Keratinocyte (primary cell): Measurements from ENCODE around the gene EFCAB13. TPM values are rescaled to one million over a fixed set of nuclear protein-coding genes. Genes with fewer than 3 reads are reported as not detected.

ENCODE experiments used
- DNase-seq: peaks from one replicate; pipeline ENCODE4 v3.0.0-alpha.2; 2011; ENCODE audit warnings: low read depth, missing footprints, low spot score
- FAIRE-seq: peaks from 2 replicates; lab custom pipeline; 2011; peaks lifted over from hg19 to GRCh38; lab: Jason Lieb, UNC
- H2AFZ ChIP-seq: 2 replicates; pipeline ENCODE4 v1.6.0; 2012; ENCODE audit warnings: low read length, control low read depth, inconsistent platforms; ENCODE audit not compliant: control insufficient read depth
- H3K27ac ChIP-seq: 2 replicates; pipeline ENCODE4 v1.5.1; 2011; ENCODE audit warnings: low read length; ENCODE audit not compliant: control insufficient read depth, insufficient read depth
- H3K27me3 ChIP-seq: 3 replicates; pipeline ENCODE4 v1.6.0; 2011; ENCODE audit warnings: low read length; ENCODE audit not compliant: control insufficient read depth, insufficient read depth; ENCODE audit errors: extremely low read depth
- H3K36me3 ChIP-seq, 2 experiments: 2 replicates in 1 of 2; 3 replicates in 1 of 2; pipeline ENCODE4 v1.5.1; 2011; ENCODE audit warnings: low read length in 2 of 2, mild to moderate bottlenecking in 1 of 2; ENCODE audit not compliant: control insufficient read depth in 2 of 2, insufficient read depth in 2 of 2; ENCODE audit errors: extremely low read depth in 1 of 2
- H3K4me1 ChIP-seq: 3 replicates; pipeline ENCODE4 v1.5.1; 2011; ENCODE audit warnings: low read length; ENCODE audit not compliant: control insufficient read depth, insufficient read depth; ENCODE audit errors: extremely low read depth
- H3K4me2 ChIP-seq: 3 replicates; pipeline ENCODE4 v1.6.0; 2011; ENCODE audit warnings: low read depth, low read length; ENCODE audit not compliant: control insufficient read depth, insufficient read depth; ENCODE audit errors: extremely low read depth
- H3K4me3 ChIP-seq, 3 experiments: fragments of 200-600 bp in 1 of 3; sonication (generic) in 1 of 3; 2 replicates in 2 of 3; 3 replicates in 1 of 3; pipeline ENCODE4 v1.5.1; 2011 to 2016; ENCODE audit warnings: low read length in 3 of 3, mild to moderate bottlenecking in 3 of 3, control low read depth in 2 of 3, inconsistent platforms in 1 of 3, low read depth in 1 of 3, mixed read lengths in 1 of 3, mixed run types in 1 of 3, moderate library complexity in 1 of 3; ENCODE audit not compliant: control insufficient read depth in 2 of 3, insufficient read depth in 2 of 3; ENCODE audit errors: extremely low read depth in 1 of 3
- H3K79me2 ChIP-seq: 2 replicates; pipeline ENCODE4 v1.6.0; 2012; ENCODE audit warnings: low read length; ENCODE audit not compliant: control insufficient read depth, insufficient read depth
- H3K9ac ChIP-seq: 3 replicates; pipeline ENCODE4 v1.6.0; 2011; ENCODE audit warnings: low read length; ENCODE audit not compliant: control insufficient read depth, insufficient read depth; ENCODE audit errors: extremely low read depth
- H3K9me1 ChIP-seq: 3 replicates; pipeline ENCODE4 v1.6.0; 2011; ENCODE audit warnings: low read length; ENCODE audit not compliant: control insufficient read depth, insufficient read depth; ENCODE audit errors: extremely low read depth
- H3K9me3 ChIP-seq: 2 replicates; pipeline ENCODE4 v1.5.1; 2012; ENCODE audit warnings: low read depth, low read length; ENCODE audit not compliant: control insufficient read depth
- H4K20me1 ChIP-seq: 3 replicates; pipeline ENCODE4 v1.6.0; 2011; ENCODE audit warnings: low read length; ENCODE audit not compliant: control insufficient read depth, insufficient read depth; ENCODE audit errors: extremely low read depth
- EZH2 ChIP-seq: IDR thresholded peaks from one replicate; pipeline ENCODE4 v1.6.1; 2012; ENCODE audit warnings: inconsistent platforms, mild to moderate bottlenecking, low read length, moderate library complexity
- dilution Hi-C: fragments of 300-500 bp; cut with MboI; formaldehyde crosslinking; loops from one replicate; pipeline ENCODE4 v1.7.0; 2020; ENCODE audit warnings: low sequenced_read_pairs; ENCODE audit not compliant: extremely low pct_ligation_motif_present
- polyA plus RNA-seq, 5 experiments: library from polyadenylated mRNA; depleted of rRNA in 3 of 5; stranded (reverse) in 3 of 5; stranded (forward) in 1 of 5; unstranded in 1 of 5; fragments of >200 nt; gene quantifications; 1 replicate in 1 of 5; 2 replicates in 3 of 5; 3 replicates in 1 of 5; pipeline versions ENCODE4 v1.2.1 to v1.2.3, GENCODE V29; 2011 to 2012; ENCODE audit warnings: missing spikeins in 2 of 5, low read depth in 1 of 5, low replicate concordance in 1 of 5
- TF ChIP-seq, protein P1 (sequence below), 3 experiments: IDR thresholded peaks in 1 of 3; conservative IDR thresholded peaks in 1 of 3; optimal IDR thresholded peaks in 1 of 3; 2 replicates in 2 of 3; 3 replicates in 1 of 3; pipeline versions ENCODE3 to v1.5.1; 2011; ENCODE audit warnings: low read length in 3 of 3, mild to moderate bottlenecking in 3 of 3, moderate library complexity in 2 of 3, control low read depth in 1 of 3, inconsistent platforms in 1 of 3; ENCODE audit not compliant: insufficient read depth in 2 of 3; ENCODE audit errors: extremely low read depth in 1 of 3

Gene EFCAB13
- polyA plus RNA-seq, 1 donor (not counting 4 experiments of a cell fraction or from before 2014, with no cell fraction given): 0.63 TPM

DNA sequence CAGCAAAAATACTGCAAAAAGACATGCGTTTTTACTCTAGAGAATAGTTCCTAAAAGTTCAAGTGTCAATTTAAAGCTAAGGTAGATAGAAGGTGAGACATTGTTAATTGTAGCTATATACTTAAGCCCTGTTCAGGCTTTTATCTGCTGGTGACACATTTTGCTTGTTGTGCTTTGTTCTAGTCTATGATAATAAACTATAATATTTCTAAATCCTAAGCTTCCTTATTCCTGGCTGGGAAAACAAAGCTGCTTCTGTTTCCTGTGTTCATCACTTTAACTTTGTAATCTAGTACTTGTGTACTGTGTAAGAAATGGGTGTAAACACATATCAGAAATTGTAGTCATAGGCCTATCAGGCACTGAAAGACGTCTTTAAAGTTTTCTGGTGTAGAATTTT lies 77.3 kb downstream of the EFCAB13 start:
- dilution Hi-C loops: no loop called here
- no peak for DNase-seq

DNA sequence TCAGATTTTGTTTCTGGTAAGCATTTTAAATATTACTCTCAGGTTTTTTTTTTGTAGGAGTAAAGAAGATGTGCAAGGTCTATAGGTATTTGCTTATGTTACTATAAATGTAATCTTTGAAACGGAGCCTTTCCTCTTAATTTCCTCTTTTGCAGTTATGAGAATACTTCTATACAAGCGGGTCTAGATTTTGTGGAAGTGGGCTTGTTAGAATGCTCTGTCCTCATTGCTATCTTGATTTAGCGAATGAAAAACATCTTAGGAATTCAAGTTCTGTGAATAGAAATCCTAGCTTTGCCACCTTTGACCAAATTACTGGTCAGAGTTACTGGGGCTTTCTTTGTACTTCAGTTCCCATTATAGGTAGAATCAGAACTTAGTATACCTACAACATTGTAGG lies 80.3 kb downstream of the EFCAB13 start:
- Histone ChIP-seq H3K4me1 (no peaks in the 10 kb centered on the region), H3K36me3 (no peaks in the 10 kb centered on the region), H2AFZ (no peak overlapping the region), H3K9me1 (no peaks in the 10 kb centered on the region), H3K9me3 (no peaks in the 10 kb centered on the region), H3K27me3 (no peaks in the 10 kb centered on the region), H3K4me2 (no peak overlapping the region), H3K79me2 (no peaks in the 10 kb centered on the region), H3K27ac (no peak overlapping the region), H3K4me3 (no peak overlapping the region), H4K20me1 (no peaks in the 10 kb centered on the region), H3K9ac (no peak overlapping the region)
- FAIRE-seq (no peak), DNase-seq (no peak)
- dilution Hi-C loops: no loop called here
- TF ChIP-seq EZH2: no peak
- TF ChIP-seq, protein P1, sequence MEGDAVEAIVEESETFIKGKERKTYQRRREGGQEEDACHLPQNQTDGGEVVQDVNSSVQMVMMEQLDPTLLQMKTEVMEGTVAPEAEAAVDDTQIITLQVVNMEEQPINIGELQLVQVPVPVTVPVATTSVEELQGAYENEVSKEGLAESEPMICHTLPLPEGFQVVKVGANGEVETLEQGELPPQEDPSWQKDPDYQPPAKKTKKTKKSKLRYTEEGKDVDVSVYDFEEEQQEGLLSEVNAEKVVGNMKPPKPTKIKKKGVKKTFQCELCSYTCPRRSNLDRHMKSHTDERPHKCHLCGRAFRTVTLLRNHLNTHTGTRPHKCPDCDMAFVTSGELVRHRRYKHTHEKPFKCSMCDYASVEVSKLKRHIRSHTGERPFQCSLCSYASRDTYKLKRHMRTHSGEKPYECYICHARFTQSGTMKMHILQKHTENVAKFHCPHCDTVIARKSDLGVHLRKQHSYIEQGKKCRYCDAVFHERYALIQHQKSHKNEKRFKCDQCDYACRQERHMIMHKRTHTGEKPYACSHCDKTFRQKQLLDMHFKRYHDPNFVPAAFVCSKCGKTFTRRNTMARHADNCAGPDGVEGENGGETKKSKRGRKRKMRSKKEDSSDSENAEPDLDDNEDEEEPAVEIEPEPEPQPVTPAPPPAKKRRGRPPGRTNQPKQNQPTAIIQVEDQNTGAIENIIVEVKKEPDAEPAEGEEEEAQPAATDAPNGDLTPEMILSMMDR (optimal IDR thresholded peaks at IDR 0.05 in 1 of 3, IDR thresholded peaks at IDR 0.05 in 1 of 3, conservative IDR thresholded peaks at IDR 0.05 in 1 of 3; ENCODE audit: extremely low read depth in 1 of 3, insufficient read depth in 2 of 3, low read length in 3 of 3): no peak

More for the DNA sequence above, 77.3 kb downstream of the EFCAB13 start:
- no peaks in the 10 kb centered on the region for H3K4me1 ChIP-seq
- H3K9me1 ChIP-seq: no peaks in the 10 kb centered on the region
- H3K4me2 ChIP-seq: no peak overlapping the region
- H2AFZ ChIP-seq: no peak overlapping the region
- no peaks in the 10 kb centered on the region for H4K20me1 ChIP-seq
- H3K9me3 ChIP-seq: no peaks in the 10 kb centered on the region
- no peak overlapping the region for H3K4me3 ChIP-seq
- no peaks in the 10 kb centered on the region for H3K27me3 ChIP-seq
- FAIRE-seq: no peak
- TF ChIP-seq EZH2: no peak
- TF ChIP-seq, protein P1 (optimal IDR thresholded peaks at IDR 0.05 in 1 of 3, IDR thresholded peaks at IDR 0.05 in 1 of 3, conservative IDR thresholded peaks at IDR 0.05 in 1 of 3; ENCODE audit: extremely low read depth in 1 of 3, insufficient read depth in 2 of 3, low read length in 3 of 3): no peak
- H3K36me3 ChIP-seq: no peaks in the 10 kb centered on the region
- no peak overlapping the region for H3K9ac ChIP-seq
- H3K79me2 ChIP-seq: no peaks in the 10 kb centered on the region
- H3K27ac ChIP-seq: no peak overlapping the region
